Activated CD8-positive, alpha-beta memory T cell treated with anti-CD3 and anti-CD28 coated beads for 4 hours (primary cell): ENCODE measurements around the gene CHAMP1.

Experiments used
- DNase-seq, 2 donors: peaks; one replicate each; pipeline ENCODE4 v3.0.0-alpha.2; 2020; ENCODE audit warnings: low read depth in 2 of 2

CHAMP1 gene

GRCh38 chr13:114314074-114314912 lies at the start of gene CHAMP1:
CHAMP1 (plus strand) TSS chr13:114314503; CDS start chr13:114323843, 9,340 bp downstream.
- peak; percentile 72 to 81 for DNase-seq

- DNase-seq: no peak
Observed at GRCh38 chr13:114264886-114265611, 49.3 kb upstream of the CHAMP1 start.

GRCh38 chr13:114266241-114266640 lies 48.1 kb upstream of the CHAMP1 start:
- DNase-seq: no peak

- DNase-seq: no peak
Observed at GRCh38 chr13:114268344-114269280, 45.7 kb upstream of the CHAMP1 start.

- DNase-seq: no peak
Observed at GRCh38 chr13:114269281-114269770, 45.0 kb upstream of the CHAMP1 start.

GRCh38 chr13:114272977-114273376 lies 41.3 kb upstream of the CHAMP1 start:
- no peak for DNase-seq

- no peak for DNase-seq
Observed at GRCh38 chr13:114275304-114275703, 39.0 kb upstream of the CHAMP1 start.

- DNase-seq: no peak
Observed at GRCh38 chr13:114279146-114279545, 35.2 kb upstream of the CHAMP1 start.

- DNase-seq: no peak
Observed at GRCh38 chr13:114279758-114280355, 34.4 kb upstream of the CHAMP1 start.

- DNase-seq: peak; percentile 70 to 82
Observed at GRCh38 chr13:114281351-114282040, 32.8 kb upstream of the CHAMP1 start, which contains the start of gene UPF3A. UPF3A (plus strand) TSS chr13:114281601; CDS start chr13:114281640, 39 bp downstream.

- peak; percentile 36 to 47 for DNase-seq
Observed at GRCh38 chr13:114282041-114282670, 32.1 kb upstream of the CHAMP1 start.

GRCh38 chr13:114283576-114283975 lies 30.7 kb upstream of the CHAMP1 start:
- DNase-seq: no peak

GRCh38 chr13:114284680-114285079 lies 29.6 kb upstream of the CHAMP1 start:
- DNase-seq: no peak

- DNase-seq: no peak
Observed at GRCh38 chr13:114285166-114285808, 29.0 kb upstream of the CHAMP1 start.

- DNase-seq: no peak
Observed at GRCh38 chr13:114286808-114287207, 27.5 kb upstream of the CHAMP1 start.

- no peak for DNase-seq
Observed at GRCh38 chr13:114288157-114288591, 26.1 kb upstream of the CHAMP1 start.

GRCh38 chr13:114296448-114296847 lies 17.9 kb upstream of the CHAMP1 start:
- DNase-seq: no peak

- no peak for DNase-seq
Observed at GRCh38 chr13:114296902-114297301, 17.4 kb upstream of the CHAMP1 start.

GRCh38 chr13:114298866-114299265 lies 15.4 kb upstream of the CHAMP1 start:
- DNase-seq: no peak
